HTR-8/SVneo (cell line): ENCODE data around the gene SWI5.
"Not testable (repeated sequence)": the region's sequence is repeated elsewhere in the genome, so short reads cannot be mapped to it uniquely, and the experiment has no call there.

Experiments used
- DNase-seq: peaks from one replicate; pipeline ENCODE4 v3.0.0; 2011; ENCODE audit warnings: low spot score, mixed read lengths; ENCODE audit not compliant: insufficient read length
- FAIRE-seq: peaks from 2 replicates; lab custom pipeline; 2011; peaks lifted over from hg19 to GRCh38; lab: Jason Lieb, UNC

The SWI5 gene

DNA sequence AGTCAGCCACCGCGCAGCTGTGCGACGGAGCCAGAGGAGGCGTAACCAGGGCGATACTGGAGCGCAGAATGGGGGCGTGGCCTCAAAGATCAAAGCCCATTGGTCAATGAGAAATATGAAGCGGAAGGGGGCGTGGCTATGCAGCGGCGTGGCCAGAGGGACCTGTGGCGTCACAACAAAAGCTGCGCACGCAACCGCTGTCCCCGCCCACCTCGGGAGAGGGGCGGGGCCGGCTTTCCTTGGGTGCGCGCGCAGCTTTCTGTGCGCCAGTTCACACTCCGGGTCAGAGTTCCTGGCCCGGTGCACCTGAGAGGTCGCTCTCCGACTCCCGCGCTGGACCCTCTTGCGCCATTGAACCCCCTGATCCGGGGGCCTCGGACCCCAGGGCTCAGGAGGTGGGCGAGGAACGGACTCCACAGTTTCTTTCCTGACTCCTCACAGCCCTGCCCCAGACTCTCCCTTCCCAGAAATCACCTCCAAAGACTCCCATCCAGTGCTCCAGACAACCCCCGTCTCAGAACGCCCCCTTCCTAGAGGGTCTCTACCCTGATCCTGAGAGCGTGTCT, at the start of gene SWI5:
SWI5 (plus strand) TSS at position 269 of the 566 bp plus-strand sequence.
- FAIRE-seq (peak; percentile 59), DNase-seq (peak; percentile 95)

DNA sequence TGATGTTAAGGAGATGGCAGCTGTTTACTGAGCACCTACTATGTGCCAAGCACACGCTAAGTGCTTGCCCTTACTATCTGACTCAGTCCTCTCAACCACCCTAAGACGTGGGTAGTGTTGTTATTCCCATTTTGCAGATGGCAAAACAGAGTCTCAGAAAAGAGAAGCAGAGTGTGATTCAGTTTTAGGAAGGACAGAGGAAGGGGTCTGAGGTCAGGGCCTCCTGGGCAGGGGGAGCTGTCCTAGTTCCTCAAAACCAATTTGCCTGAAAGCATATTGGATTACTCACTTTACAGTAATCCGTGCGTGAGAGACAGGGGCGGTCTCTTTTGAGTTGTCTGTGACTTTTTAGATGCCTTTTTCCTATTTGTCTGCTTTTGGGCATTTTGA, 49.7 kb upstream of the SWI5 start:
- DNase-seq (no peak), FAIRE-seq (no peak)

DNA sequence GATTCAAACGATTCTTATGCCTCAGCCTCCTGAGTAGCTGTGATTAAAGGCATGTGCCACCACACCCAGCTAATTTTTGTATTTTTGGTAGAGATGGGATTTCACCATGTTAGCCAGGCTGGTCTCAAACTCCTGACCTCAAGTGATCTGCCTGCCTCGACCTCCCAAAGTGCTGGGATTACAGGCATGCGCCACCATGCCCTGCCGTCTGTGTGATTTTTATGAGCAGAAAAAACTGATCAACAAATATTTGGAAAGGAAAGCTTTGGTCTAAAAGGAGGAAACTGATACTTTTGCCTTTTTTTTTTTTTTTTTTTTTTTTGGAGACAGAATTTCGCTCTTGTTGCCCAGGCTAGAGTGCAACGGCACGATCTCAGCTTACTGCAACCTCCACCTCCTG, 45.2 kb upstream of the SWI5 start:
- not testable (repeated sequence) for FAIRE-seq

DNA sequence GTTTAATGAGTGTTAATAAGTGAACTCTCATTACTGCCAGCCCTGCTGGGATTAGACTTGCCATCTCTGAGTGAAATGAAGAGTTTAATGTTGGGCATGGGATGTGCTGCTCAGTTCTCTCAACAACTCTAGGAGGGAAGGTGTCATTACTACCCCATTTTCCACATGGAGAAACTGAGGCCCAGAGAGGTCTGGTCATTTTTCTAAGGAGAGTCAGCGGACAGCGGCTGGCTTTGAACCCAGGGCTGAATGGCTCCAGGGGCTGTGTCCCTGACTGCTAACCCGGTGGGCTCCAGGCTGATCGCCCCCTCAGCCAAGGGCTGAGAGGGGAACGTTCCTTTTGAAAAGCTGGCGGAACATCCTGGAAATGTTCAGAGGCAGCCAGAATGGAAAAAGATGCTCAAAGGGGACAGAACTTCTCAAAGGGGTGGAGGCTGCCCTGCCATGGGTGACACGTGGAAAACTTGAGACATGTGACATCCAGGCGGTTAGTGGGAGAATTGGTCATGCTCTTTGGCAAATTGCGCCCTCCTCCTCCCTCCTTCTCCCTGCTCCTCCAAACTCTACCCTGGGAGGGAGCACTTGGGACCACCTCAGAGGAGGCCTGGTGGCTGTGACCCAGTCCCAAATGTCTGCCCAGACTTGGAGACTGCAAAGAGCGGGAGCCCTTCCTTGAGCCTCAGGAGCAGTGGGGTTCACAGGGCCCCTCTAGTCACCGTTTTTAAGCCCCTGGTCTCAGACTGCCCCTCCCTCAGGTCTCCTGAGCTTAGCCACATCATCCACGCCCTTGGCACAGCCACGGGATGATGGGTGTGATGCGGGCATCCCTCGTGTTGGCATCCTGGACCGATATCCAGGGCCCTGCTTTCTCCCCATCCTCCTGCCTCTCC, 44.2 kb upstream of the SWI5 start:
- FAIRE-seq (no peak), DNase-seq (no peak)

More for the DNA sequence above, 45.2 kb upstream of the SWI5 start:
- DNase-seq, result not testable (repeated sequence)

DNA sequence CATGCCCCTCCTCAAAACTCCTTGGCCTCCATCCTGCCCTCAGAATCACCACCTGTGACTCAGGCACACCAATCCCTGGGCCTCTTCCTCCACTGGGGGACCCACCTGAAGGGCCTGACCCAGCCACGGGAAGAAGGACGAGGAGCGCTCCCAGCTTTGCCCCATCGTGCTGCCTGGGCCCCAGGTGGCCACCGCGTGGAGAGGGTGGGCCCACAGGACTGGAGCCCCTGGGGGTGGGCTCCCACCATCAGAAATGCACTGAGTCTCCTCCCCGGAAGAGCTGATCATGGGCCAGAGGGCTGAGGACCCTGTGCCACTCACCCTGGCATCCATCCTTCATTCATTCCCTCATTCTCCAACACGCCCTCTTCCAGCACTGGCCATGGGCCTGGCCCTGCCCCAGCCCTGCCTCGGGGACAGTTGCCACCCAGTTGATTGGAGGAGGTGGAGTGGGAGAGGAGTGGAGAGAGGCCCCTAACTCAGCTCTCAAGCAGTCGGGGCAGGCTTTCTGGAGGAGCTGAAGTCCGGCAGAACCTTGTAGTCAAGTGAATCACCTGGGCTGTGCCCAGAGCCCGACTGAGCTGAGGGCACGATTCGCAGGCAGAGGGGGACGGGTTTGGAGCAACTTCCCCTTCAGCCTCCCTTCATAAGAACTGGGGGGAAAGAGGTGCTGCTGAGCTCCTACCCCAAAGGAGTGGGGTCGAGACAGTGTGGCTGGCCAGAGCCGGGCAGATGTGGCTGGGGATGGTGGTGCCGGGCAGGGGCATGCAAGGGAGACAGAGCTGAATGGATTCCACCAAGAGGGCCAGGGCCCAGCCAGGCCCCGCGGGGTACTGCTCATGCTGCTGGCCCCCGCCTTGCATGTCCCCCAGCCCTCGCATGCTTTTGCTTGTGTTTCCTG, 43.3 kb upstream of the SWI5 start:
- no peak for DNase-seq
- FAIRE-seq, result no peak

DNA sequence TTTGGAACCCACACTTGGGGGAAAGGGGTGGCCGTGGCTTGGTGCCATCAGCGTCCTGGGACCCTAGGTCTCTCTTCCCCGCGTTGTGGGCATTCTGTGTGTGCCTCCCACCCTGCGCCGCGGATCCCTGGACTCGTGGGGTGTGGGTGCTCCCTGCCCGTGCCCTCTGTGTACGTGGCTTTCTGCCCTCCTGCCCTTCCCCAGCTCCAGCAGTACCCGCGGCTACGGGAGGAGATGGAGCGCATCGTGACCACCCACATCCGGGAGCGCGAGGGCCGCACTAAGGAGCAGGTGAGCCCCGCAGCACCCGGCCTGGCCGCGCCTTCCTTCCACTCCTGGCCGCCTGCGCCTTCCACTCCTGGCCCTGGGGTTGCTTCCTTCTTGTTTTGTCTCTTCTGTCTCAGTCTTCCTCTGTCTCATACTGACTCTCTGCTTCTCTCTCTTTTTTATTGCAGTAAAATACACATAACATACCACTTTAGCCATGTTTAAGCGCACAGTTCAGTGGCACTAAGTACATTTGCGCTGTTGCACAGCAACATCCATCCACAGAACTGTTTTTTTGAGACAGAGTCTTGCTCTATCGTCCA, 42.2 kb upstream of the SWI5 start:
- DNase-seq (no peak), FAIRE-seq (no peak)

DNA sequence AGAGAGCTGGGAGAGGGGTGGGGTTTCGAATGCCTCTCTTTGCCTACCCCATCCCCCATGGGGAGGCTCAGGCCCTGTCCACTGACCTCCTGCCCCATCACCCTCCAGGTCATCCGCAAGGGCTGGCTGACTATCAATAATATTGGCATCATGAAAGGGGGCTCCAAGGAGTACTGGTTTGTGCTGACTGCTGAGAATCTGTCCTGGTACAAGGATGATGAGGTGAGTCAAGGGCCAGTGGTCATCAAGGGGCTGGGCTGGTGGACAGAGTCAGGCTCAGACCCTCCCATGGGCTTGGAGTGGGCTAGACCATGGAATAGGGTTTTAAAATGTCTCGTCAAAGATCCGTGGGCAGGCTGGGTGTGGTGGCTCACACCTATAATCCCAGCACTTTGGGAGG, 34.0 kb upstream of the SWI5 start:
- FAIRE-seq (no peak), DNase-seq (no peak)

DNA sequence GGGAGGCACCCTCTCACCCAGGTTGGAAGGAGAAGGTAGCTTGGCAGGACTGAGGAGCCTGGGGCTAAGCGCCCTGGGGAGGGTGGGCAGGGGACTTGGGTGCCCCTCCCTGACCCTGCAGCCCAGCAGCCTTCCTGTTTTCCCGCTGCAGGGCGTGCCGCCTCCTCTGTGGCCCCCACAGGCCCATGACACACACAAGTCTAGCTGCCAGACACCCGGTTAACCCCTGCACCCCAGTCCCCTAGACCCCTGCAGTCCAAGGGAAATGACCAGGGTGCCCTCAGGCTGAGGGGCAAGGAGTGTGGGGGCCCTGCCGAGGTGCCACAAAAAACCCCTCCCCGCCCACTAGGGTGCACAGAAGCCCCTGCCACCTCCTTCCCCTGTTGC, 33.3 kb upstream of the SWI5 start:
- DNase-seq (no peak), FAIRE-seq (no peak)

DNA sequence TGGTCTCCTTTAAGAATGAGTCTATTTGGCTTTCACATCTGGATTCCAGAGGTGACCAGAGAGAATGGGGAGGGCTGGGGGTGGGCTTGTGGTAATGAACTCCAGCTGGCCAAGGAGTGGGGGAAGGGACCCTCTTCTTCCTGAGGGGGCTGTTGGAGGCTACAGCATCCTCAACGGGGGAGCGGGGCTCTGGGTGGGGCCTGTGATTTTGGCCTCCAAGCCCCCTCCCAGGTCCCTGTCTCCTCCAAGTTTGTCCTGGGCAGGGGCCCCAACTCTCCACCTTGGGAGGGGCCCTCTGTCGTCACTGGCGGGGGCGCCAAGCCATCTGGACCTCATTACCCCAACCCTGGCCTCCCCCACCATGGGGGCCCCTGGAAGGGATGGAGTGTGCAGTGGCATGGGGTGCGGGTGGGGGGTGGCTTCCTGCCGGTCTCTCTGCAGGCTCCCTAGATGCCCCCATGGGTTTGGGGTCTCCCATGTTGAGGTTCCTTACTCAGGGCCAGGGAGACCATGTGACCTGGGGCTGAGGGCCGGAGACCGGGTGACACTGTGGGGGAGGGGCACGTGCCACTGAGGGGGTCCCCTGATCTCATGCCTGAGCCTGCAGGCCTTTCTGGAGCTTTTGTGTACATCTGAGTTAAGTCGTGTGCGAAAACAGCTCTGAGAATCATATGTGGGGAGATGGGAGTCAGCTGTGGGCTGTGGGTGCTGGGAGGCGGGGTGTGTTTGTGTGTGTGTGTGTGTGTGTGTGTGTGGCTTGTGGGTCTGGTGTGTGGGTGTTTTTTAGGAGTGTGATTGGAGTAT, 32.7 kb upstream of the SWI5 start:
- FAIRE-seq (no peak), DNase-seq (no peak)

DNA sequence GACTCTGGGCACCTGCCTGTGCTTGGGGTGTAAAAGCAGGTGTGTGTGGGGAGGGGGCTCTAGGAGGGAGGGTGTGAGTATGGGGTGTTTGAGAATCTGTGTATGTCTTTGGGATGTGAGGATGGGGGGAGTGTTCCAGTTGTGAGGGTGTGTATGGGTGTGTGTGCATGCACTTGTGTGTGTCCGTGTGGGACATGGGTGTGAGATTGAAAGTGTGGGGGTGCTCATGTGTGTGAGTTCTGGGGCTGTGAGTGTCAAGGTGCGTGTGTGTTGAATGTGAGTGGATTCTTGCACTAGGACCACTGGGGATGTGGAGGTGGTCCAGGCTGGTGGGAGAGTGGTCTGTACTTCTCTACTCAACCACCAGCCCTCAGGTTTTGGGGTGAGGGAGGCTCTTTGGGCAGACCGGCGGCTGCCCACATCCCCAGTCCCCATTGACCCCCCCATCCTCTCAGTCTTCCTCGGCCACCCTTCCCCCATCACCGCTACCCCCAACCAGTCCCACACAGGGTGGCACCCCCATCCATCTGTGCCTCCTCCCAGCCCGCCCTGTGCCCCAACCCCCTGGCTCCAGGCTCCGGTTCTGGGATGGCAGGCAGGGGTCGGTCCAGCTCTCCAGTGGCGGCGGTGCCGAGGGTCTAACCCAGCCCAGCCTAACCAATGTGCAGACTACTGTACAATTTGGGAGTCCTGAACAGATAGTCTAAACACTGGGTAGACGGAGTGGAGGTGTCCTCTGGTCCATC, 31.8 kb upstream of the SWI5 start:
- DNase-seq (no peak), FAIRE-seq (no peak)

DNA sequence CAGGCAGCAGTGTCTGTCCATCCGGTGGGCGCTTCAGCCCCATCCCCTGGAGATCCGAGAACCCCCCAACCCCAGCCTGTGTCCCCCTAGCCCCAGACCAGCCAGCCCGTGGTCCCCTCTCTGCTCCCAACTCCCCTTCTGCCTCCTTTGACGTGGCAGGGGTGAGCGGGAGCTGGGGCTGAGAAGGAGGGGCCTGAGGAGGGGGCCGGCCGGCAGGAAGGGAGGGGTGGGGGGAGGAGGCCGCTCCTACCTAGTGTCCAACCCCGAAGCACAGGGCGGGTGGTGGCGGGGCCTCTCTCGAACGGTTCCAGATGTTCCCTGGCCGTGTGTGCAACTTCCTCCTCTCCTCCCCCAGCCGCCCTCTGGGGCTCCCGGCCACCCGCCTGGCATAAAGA, 31.2 kb upstream of the SWI5 start:
- FAIRE-seq (no peak), DNase-seq (no peak)

DNA sequence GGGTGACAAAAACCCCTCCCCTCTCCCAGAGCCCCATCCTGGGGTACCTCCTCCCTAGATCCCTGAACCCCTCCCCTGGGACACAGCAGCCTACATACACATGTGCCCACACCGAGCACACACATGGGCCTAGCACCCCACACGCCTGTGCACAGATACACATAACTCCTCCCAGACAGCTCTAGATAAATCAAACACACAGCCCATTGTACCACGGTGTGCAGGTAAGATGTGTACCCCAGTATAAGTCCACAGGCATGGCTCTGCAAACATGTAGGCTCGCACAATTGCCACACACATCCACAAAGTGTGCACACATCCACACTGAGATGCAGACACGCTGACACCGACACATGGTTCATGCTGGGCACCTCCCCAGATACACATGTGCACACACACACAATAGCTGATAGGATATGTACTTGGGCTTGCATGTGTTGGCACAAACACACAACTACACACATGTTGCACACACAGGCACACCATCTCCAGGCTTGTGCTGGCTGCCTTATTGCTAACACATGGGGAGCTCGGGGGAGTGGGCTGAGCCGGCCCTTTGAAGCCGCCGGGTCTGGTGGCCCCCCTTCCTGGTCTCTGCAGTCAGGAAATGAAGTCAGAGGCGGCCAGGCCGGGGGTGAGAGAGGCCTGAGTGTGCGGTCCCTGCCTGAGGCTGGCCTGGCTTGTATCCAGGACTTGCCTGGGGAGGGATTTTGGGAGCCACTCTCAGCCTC, 30.5 kb upstream of the SWI5 start:
- FAIRE-seq (no peak), DNase-seq (peak; percentile 26)

DNA sequence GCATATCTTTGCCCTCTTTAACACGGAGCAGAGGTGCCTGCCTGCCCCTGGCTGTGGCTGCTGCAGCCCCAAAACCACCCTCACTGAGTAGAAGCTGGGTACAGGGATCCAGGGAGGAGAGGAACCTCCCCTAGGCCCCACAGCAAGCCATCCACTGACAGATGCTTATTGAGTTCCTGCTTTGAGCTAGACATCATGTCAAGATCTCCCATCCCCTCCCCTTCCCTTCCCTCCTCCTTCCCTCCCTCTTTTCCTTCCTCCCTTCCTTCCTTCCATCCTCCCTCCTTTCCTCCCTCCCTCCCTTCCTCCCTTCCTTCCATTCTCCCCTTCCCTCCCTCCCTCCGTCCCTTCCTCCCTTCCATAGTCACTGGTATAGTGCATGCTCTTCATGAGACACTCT, 29.6 kb upstream of the SWI5 start:
- DNase-seq, result no peak
- no peak for FAIRE-seq

DNA sequence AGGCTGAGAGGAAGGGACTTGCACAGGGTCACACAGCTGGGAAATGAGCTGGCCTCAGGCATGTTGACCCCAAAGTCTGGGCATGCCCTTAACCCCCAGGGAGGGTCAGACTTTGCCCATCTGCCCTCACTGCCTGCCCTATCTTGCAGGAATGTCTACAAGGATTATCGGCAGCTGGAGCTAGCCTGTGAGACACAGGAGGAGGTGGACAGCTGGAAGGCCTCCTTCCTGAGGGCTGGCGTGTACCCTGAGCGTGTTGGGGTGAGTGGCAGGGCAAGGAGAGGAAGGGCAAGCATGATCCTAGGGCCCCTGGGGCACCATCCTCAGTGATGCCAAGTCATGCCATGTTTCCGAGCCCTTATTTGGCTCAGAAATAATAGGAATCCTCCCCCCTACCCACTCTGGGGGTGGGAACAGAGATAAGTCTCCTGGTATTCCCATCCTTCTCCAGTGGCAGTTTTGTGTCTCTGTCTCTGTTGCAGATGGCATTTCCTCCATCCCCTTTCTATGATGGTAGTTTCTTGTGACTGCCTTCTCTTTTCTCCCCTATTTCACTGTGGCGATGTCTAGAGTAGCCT, 28.8 kb upstream of the SWI5 start:
- no peak for DNase-seq
- no peak for FAIRE-seq

DNA sequence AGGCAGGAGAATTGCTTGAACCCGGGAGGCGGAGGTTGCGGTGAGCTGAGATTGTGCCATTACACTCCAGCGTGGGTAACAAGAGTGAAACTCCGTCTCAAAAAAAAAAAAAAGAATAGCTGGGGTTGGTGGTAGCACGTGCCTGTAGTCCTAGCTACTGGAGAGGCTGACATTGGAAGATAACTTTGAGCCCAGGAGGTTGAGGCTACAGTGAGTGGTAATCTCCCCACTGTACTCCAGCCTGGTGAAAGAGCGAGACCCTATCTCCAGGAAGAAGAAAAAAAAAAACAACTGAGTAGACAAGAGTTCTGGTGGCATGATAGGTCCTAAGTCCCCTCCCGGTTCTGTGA, 26.5 kb upstream of the SWI5 start:
- DNase-seq (no peak), FAIRE-seq (no peak)

DNA sequence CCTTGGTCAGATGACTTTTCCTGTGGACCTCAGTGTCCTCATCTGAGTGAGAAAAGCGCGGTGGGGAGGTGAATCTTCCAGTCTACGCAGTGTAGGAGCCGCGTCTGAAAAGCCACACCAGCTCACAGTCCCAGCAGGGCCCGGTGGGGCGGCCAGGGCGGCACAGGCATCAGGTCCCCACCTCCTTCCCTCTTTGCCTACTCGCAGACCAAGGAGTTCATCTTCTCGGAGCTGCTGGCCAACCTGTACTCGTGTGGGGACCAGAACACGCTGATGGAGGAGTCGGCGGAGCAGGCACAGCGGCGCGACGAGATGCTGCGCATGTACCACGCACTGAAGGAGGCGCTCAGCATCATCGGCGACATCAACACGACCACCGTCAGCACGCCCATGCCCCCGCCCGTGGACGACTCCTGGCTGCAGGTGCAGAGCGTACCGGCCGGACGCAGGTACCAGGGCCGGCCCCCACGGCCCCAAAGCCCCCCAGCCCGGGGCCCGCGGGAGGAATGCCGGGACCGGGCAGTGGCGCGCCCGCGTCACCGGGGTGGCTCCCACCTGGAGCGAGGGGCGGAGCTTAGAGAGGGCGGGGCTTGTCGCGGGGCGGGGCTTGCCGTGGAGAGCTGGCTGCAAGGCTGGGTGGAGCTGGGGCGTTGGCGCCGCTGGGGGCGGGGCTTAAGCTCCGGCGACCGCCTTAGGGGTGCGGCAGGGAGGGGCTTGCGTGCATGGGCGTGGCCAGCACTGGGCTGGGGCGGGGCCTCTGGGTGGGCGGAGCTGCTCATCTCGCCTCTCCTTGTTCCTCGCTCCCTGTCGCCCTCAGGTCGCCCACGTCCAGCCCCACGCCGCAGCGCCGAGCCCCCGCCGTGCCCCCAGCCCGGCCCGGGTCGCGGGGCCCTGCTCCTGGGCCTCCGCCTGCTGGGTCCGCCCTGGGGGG, 25.9 kb upstream of the SWI5 start:
- no peak for DNase-seq
- FAIRE-seq, result no peak
